Fibroblast of skin of scalp (primary cell): Measurements from ENCODE around the gene FRAS1. TPM values are rescaled to one million over a fixed set of nuclear protein-coding genes. Genes with fewer than 3 reads are reported as not detected.
"Not testable (repeated sequence)": the region's sequence is repeated elsewhere in the genome, so short reads cannot be mapped to it uniquely, and the experiment has no call there.

Source experiments
- DNase-seq: peaks from one replicate; pipeline ENCODE4 v3.0.0-alpha.2; 2013
- polyA plus RNA-seq, 2 experiments: library from polyadenylated mRNA; unstranded; fragments of 120-200 nt; gene quantifications; one replicate each; pipeline ENCODE4 v1.2.1, GENCODE V29; 2013; ENCODE audit not compliant: insufficient read length in 2 of 2

Gene FRAS1
- 2.7 TPM for polyA plus RNA-seq (2013, experiment 1 of 2; ENCODE audit: insufficient read length)
- 3.0 TPM for polyA plus RNA-seq (2013, experiment 2 of 2; ENCODE audit: insufficient read length)

GRCh38 chr4:78057135-78057599 is at the start of gene FRAS1:
TSS of gene FRAS1 (plus strand) at chr4:78057323. CDS start at chr4:78058010, 687 bp downstream.
- DNase-seq: peak; percentile 31

GRCh38 chr4:78011003-78011402 is 46.1 kb upstream of the FRAS1 start:
- DNase-seq: not testable (repeated sequence)

- DNase-seq: no peak
Measured at GRCh38 chr4:78014889-78015886, 41.9 kb upstream of the FRAS1 start.

- DNase-seq: no peak
Measured at GRCh38 chr4:78018271-78019049, 38.7 kb upstream of the FRAS1 start.

- no peak for DNase-seq
Measured at GRCh38 chr4:78019414-78019813, 37.7 kb upstream of the FRAS1 start.

GRCh38 chr4:78020677-78021076 is 36.4 kb upstream of the FRAS1 start:
- no peak for DNase-seq

- no peak for DNase-seq
Measured at GRCh38 chr4:78022517-78022916, 34.6 kb upstream of the FRAS1 start.

- DNase-seq: peak; percentile 20
Measured at GRCh38 chr4:78024085-78024484, 33.0 kb upstream of the FRAS1 start.

- no peak for DNase-seq
Measured at GRCh38 chr4:78024576-78025091, 32.5 kb upstream of the FRAS1 start.

- no peak for DNase-seq
Measured at GRCh38 chr4:78031417-78031950, 25.6 kb upstream of the FRAS1 start.

- DNase-seq: no peak
Measured at GRCh38 chr4:78032446-78032845, 24.7 kb upstream of the FRAS1 start.

GRCh38 chr4:78032929-78033328 is 24.2 kb upstream of the FRAS1 start:
- no peak for DNase-seq

- no peak for DNase-seq
Measured at GRCh38 chr4:78033861-78034260, 23.3 kb upstream of the FRAS1 start.

- no peak for DNase-seq
Measured at GRCh38 chr4:78038704-78039103, 18.4 kb upstream of the FRAS1 start.

GRCh38 chr4:78039678-78040077 is 17.4 kb upstream of the FRAS1 start:
- DNase-seq: no peak

- DNase-seq: no peak
Measured at GRCh38 chr4:78040431-78040830, 16.7 kb upstream of the FRAS1 start.

- no peak for DNase-seq
Measured at GRCh38 chr4:78047366-78047765, 9.8 kb upstream of the FRAS1 start.

- peak; percentile 73 for DNase-seq
Measured at GRCh38 chr4:78056265-78057129, 626 bp upstream of the FRAS1 start.

GRCh38 chr4:78057600-78058550 is 752 bp downstream of the FRAS1 start:
- peak; percentile 30 for DNase-seq
